HepG2 (cell line): ENCODE measurements around the gene BAHCC1. TPM values are rescaled to one million over a fixed set of nuclear protein-coding genes. Genes with fewer than 3 reads are reported as not detected.

Experiments used
- ARID4A ChIP-seq: sonication (generic); formaldehyde crosslinking; IDR thresholded peaks from 2 replicates; pipeline ENCODE4 v1.5.0; 2020; ENCODE audit warnings: mild to moderate bottlenecking, missing genetic modification reagents, borderline replicate concordance
- HOXA3 ChIP-seq: sonication (generic); formaldehyde crosslinking; IDR thresholded peaks from 2 replicates; pipeline ENCODE4 v1.5.0; 2020; ENCODE audit warnings: missing genetic modification reagents
- MEF2D ChIP-seq: sonication (generic); formaldehyde crosslinking; IDR thresholded peaks from 2 replicates; pipeline ENCODE4 v1.5.1; 2020; ENCODE audit warnings: mild to moderate bottlenecking, missing genetic modification reagents
- MXD1 ChIP-seq: sonication (generic); formaldehyde crosslinking; IDR thresholded peaks from 2 replicates; pipeline ENCODE4 v1.4.0; 2020; ENCODE audit warnings: mild to moderate bottlenecking, missing genetic modification reagents
- NCOA5 ChIP-seq: sonication (generic); formaldehyde crosslinking; IDR thresholded peaks from 2 replicates; pipeline ENCODE4 v1.4.0; 2020; ENCODE audit warnings: missing genetic modification reagents
- NFYC ChIP-seq: IDR thresholded peaks from 2 replicates; pipeline ENCODE4 v1.6.1; 2016; ENCODE audit warnings: missing genetic modification reagents, missing compliant biosample characterization
- RELA ChIP-seq: sonication (generic); formaldehyde crosslinking; IDR thresholded peaks from 2 replicates; pipeline ENCODE4 v1.4.0; 2020; ENCODE audit warnings: missing genetic modification reagents
- SRSF4 ChIP-seq: fragments of 200-400 bp; formaldehyde crosslinking; IDR thresholded peaks from one replicate; pipeline ENCODE4 v1.6.1; 2018; ENCODE audit warnings: mild to moderate bottlenecking, low read depth, low read length, moderate library complexity; ENCODE audit not compliant: poor library complexity, severe bottlenecking
- SYNCRIP ChIP-seq: fragments of 200-400 bp; formaldehyde crosslinking; IDR thresholded peaks from 2 replicates; pipeline ENCODE4 v1.6.1; 2018; ENCODE audit warnings: mild to moderate bottlenecking, low read depth, low read length; ENCODE audit not compliant: insufficient read depth
- YEATS4 ChIP-seq: sonication (generic); formaldehyde crosslinking; IDR thresholded peaks from 2 replicates; pipeline ENCODE4 v1.4.0; 2020; ENCODE audit warnings: missing genetic modification reagents, borderline replicate concordance
- ZC3H4 ChIP-seq: sonication (generic); formaldehyde crosslinking; IDR thresholded peaks from 2 replicates; pipeline ENCODE4 v1.4.0; 2020; ENCODE audit warnings: missing genetic modification reagents, borderline replicate concordance
- ZNF354B ChIP-seq: sonication (generic); formaldehyde crosslinking; IDR thresholded peaks from 2 replicates; pipeline ENCODE4 v1.8.0; 2022; ENCODE audit warnings: mild to moderate bottlenecking, missing genetic modification reagents
- ZNF468 ChIP-seq: sonication (generic); formaldehyde crosslinking; IDR thresholded peaks from 2 replicates; pipeline ENCODE4 v1.8.0; 2022; ENCODE audit warnings: mild to moderate bottlenecking, moderate library complexity, missing genetic modification reagents
- ZNF569 ChIP-seq: sonication (generic); formaldehyde crosslinking; IDR thresholded peaks from 2 replicates; pipeline ENCODE4 v1.5.0; 2020; ENCODE audit warnings: mild to moderate bottlenecking, missing genetic modification reagents, moderate library complexity, borderline replicate concordance
- ZNF83 ChIP-seq: sonication (generic); formaldehyde crosslinking; IDR thresholded peaks from 2 replicates; pipeline ENCODE4 v1.4.0; 2020; ENCODE audit warnings: missing genetic modification reagents, mild to moderate bottlenecking, borderline replicate concordance
- polyA plus RNA-seq, 8 experiments: library from polyadenylated mRNA; depleted of rRNA in 3 of 8; stranded (reverse) in 7 of 8; unstranded in 1 of 8; fragments of >200 nt; fragmentation: Illumina TruSeq in 4 of 8; extraction: Trizol in 4 of 8; gene quantifications; 2 replicates each; pipeline versions ENCODE4 v1.2.1 to v1.2.3, GENCODE V29; 2011 to 2016; ENCODE audit warnings: low read depth in 4 of 8, missing spikeins in 1 of 8, mixed read lengths in 1 of 8; ENCODE audit not compliant: insufficient read depth in 1 of 8
- total RNA-seq, 5 experiments: library from RNA; depleted of rRNA; stranded (reverse); fragments of >200 nt; fragmentation: Illumina TruSeq; extraction: Trizol; gene quantifications; 2 replicates each; pipeline ENCODE4 v1.2.3, GENCODE V29; 2016; ENCODE audit warnings: low read depth in 1 of 5
- TF ChIP-seq, protein P1 (sequence below): sonication (generic); formaldehyde crosslinking; IDR thresholded peaks from 2 replicates; pipeline ENCODE4 v1.4.0; 2020; ENCODE audit warnings: mild to moderate bottlenecking, missing genetic modification reagents, borderline replicate concordance
- TF ChIP-seq, protein P2 (sequence below): sonication (generic); formaldehyde crosslinking; IDR thresholded peaks from 2 replicates; pipeline ENCODE4 v1.4.0; 2020; ENCODE audit warnings: mild to moderate bottlenecking, low read depth, missing genetic modification reagents
- TF ChIP-seq, protein P3 (sequence below): sonication (generic); formaldehyde crosslinking; IDR thresholded peaks from 2 replicates; pipeline ENCODE4 v1.8.0; 2022; ENCODE audit warnings: mild to moderate bottlenecking, missing genetic modification reagents; ENCODE audit not compliant: insufficient replicate concordance

BAHCC1 gene
- total and polyA plus RNA-seq, 2 of the 13 experiments (the other 11 are each of a cell fraction or from before 2014, with no cell fraction given), result 1.4 to 1.7 TPM

DNA sequence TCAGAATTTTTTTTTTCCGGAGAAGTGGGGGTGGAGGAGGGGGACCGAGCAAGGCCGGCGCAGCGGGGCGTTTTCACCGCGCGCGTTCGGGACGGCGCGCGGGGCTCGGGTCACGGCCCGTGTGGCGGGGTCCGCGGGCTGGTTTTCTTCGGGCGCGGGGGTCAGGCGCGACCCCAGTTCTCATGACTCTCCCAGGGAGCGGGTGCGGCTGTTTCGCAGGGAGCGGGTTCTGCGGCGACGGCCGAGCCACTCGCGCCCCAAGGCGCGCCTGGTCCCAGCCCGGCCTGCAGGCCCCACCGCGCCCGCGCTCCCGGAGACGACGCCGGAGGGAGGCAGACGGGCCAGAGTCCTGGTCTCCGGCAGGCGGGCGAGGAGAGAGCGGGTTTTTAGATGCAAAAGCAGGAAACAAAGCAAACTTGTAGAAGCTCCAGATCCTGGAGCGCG, 1.0 kb downstream of the BAHCC1 start (continued):
- TF ChIP-seq, protein P1, sequence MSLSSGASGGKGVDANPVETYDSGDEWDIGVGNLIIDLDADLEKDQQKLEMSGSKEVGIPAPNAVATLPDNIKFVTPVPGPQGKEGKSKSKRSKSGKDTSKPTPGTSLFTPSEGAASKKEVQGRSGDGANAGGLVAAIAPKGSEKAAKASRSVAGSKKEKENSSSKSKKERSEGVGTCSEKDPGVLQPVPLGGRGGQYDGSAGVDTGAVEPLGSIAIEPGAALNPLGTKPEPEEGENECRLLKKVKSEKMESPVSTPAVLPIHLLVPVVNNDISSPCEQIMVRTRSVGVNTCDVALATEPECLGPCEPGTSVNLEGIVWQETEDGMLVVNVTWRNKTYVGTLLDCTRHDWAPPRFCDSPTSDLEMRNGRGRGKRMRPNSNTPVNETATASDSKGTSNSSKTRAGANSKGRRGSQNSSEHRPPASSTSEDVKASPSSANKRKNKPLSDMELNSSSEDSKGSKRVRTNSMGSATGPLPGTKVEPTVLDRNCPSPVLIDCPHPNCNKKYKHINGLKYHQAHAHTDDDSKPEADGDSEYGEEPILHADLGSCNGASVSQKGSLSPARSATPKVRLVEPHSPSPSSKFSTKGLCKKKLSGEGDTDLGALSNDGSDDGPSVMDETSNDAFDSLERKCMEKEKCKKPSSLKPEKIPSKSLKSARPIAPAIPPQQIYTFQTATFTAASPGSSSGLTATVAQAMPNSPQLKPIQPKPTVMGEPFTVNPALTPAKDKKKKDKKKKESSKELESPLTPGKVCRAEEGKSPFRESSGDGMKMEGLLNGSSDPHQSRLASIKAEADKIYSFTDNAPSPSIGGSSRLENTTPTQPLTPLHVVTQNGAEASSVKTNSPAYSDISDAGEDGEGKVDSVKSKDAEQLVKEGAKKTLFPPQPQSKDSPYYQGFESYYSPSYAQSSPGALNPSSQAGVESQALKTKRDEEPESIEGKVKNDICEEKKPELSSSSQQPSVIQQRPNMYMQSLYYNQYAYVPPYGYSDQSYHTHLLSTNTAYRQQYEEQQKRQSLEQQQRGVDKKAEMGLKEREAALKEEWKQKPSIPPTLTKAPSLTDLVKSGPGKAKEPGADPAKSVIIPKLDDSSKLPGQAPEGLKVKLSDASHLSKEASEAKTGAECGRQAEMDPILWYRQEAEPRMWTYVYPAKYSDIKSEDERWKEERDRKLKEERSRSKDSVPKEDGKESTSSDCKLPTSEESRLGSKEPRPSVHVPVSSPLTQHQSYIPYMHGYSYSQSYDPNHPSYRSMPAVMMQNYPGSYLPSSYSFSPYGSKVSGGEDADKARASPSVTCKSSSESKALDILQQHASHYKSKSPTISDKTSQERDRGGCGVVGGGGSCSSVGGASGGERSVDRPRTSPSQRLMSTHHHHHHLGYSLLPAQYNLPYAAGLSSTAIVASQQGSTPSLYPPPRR (CRISPR knock-in tag), result no peak
- no peak for TF ChIP-seq NCOA5 (CRISPR knock-in tag)
- TF ChIP-seq SRSF4, result peak; percentile 24
- no peak for TF ChIP-seq ZNF83 (CRISPR knock-in tag)
- TF ChIP-seq ZNF354B (CRISPR knock-in tag), result no peak
- no peak for TF ChIP-seq MXD1 (CRISPR knock-in tag)
- TF ChIP-seq RELA, result no peak
- TF ChIP-seq ZC3H4 (CRISPR knock-in tag), result 0 out of 2 replicates have a peak, but pooled peaks have one; percentile 24
- no peak for TF ChIP-seq ZNF468 (CRISPR knock-in tag)
- no peak for TF ChIP-seq YEATS4 (CRISPR knock-in tag)
- no peak for TF ChIP-seq HOXA3 (CRISPR knock-in tag)
- TF ChIP-seq, protein P2, sequence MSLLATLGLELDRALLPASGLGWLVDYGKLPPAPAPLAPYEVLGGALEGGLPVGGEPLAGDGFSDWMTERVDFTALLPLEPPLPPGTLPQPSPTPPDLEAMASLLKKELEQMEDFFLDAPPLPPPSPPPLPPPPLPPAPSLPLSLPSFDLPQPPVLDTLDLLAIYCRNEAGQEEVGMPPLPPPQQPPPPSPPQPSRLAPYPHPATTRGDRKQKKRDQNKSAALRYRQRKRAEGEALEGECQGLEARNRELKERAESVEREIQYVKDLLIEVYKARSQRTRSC (CRISPR knock-in tag), result no peak
- TF ChIP-seq ARID4A (CRISPR knock-in tag), result 0 out of 2 replicates have a peak, but pooled peaks have one; percentile 27
- TF ChIP-seq MEF2D (CRISPR knock-in tag), result no peak
- 0 out of 2 replicates have a peak, but pooled peaks have one; percentile 15 for TF ChIP-seq NFYC
- TF ChIP-seq SYNCRIP, result no peak
- TF ChIP-seq ZNF569 (CRISPR knock-in tag), result no peak
- TF ChIP-seq, protein P3, sequence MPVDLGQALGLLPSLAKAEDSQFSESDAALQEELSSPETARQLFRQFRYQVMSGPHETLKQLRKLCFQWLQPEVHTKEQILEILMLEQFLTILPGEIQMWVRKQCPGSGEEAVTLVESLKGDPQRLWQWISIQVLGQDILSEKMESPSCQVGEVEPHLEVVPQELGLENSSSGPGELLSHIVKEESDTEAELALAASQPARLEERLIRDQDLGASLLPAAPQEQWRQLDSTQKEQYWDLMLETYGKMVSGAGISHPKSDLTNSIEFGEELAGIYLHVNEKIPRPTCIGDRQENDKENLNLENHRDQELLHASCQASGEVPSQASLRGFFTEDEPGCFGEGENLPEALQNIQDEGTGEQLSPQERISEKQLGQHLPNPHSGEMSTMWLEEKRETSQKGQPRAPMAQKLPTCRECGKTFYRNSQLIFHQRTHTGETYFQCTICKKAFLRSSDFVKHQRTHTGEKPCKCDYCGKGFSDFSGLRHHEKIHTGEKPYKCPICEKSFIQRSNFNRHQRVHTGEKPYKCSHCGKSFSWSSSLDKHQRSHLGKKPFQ (CRISPR knock-in tag), result peak; percentile 47
